Inflammatory macrophage treated with lipopolysaccharide for 4 hours (primary cell): ENCODE results near the gene KIRREL1.
A peak's percentile ranks its signal among the peaks of the same experiment; 100 is the strongest.

ENCODE experiments used
- DNase-seq: peaks from one replicate; pipeline ENCODE4 v3.0.0-alpha.2; 2020

KIRREL1 gene

DNA sequence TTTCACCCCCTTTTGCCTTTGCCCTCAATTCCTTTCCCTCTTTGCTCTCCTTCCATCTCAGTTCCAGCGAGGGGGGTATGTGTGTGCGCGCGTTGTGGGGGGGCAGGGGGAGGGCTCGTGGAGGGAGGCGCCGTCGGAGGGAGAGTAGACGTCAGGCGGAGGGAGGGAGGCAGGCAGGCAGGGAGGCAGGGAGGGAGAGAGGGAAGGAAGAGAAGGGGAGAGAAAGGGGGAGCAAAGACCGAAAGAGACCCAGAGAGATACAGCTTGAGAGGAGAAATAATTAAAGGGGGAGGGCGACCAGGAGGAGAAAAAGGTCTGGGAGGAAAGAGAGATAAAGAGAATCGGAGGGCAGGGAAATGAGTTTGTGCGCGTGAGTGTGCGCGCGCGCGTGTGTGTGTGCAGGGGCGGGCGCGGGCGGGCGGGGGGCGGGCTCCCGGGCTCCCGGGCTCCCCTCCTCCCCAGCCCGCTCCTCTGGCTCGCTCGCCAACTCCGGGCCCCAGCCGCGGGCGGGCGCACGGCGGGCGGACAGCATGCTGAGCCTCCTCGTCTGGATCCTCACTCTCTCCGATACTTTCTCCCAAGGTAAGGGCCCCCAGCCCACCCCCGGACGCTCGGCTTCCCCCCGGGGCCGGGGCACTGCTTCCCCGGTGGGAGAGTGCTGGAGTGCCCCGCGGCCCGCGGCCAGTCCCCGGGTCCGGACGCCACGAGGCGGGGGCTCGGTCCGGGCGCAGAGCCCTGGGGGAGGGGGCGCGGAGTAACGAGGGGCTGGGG is at the start of gene KIRREL1:
KIRREL1 (plus strand) TSS at position 499 of the 771 bp plus-strand sequence; CDS start at position 531, 32 bp downstream.
- no peak for DNase-seq

DNA sequence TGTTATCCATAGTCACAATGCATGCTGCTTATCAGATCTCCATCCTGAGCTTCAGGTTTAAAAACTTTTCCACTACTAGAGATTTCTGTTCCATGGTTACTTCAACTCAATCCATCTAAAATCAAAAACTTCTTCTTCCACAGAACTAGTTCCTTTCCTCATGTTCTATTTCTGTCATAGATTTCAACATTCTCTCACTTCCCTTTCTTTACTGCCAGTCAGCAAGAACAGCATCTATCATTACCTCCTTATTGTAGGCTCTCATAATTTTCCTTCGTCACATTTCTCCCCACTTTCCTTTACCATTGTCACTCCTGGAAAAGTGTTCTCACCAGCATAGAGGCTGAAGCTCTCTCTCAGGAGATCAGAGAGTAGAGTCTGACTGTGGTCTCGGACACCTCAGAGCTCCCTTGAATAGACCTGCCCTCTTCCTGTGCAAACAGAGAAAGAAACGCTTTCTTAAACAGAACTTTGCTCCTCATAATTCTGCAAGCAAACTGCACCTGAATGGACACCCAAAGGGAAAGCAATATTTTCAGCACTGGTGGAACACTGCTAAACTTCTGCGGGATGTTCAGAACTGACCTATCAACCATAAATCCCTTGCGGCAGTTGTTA is 48.7 kb upstream of the KIRREL1 start:
- DNase-seq: peak; percentile 79

DNA sequence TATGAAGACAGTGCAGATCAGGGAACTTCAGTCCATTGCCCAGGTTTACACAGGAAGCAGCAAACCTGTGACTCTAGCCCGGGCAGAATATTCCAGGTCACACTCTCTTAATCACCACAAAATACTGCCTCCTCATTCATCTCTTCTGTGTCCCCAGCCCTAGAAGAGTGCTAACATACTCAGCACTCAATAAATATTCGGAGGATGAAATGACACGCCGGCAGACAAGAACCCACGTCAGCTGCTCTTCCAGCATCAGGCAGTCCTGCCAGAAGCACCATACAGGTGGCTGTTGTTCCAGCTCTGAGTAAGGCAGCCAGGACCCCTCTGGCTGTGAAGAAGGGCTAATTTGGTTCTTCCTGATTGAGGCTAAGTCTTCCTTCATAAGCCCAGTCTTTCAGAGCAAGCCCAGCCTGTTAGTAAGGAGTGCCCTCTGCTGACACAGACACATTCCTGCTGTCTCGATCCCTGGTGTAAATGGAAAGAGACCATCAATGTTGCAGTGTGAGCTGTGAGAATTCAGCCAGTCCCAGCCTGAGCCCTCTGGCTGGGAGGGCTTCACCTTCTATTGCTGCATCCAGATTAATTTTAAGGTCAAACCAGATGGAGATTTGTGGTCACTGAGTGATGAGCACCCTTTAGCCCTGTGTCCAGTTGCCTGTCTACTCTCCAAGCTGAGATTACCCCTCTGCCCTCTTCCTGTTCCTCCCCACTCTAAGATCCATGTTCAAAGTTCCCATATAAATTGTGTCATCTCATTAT is 45.0 kb upstream of the KIRREL1 start:
- DNase-seq: peak; percentile 64

DNA sequence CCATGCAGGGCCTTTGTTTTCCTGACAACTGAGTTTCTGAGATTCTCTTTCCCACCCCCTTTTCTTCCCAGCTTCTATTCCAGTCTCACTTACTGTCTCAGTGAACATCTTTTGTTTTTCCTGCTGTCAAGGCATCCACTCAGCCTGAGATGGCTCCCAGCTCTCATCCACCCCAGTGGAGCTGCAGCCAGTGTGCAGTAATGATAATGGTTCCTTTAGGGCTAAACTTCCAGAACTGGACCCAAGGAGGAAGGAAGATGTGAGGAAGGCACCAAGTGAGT is 44.4 kb upstream of the KIRREL1 start:
- no peak for DNase-seq

DNA sequence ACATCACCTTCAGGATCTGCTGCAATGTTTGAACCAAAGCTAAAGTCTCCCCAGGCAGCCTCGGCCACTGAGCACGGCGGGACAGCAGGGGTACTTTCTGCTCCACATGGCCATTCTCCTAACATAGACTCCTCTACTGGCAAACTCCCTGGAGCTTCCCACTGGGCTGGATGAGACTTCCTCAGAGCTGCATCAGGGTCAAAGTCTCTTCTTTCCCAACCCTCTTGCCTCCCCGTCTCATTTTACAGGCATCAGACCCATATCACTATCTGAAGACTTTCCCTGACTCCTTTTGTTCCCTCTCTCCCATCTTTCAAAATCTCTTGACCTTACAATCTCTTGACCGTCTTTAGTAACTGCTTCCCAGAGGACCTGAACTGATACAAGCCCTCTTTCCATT is 42.2 kb upstream of the KIRREL1 start:
- no peak for DNase-seq

DNA sequence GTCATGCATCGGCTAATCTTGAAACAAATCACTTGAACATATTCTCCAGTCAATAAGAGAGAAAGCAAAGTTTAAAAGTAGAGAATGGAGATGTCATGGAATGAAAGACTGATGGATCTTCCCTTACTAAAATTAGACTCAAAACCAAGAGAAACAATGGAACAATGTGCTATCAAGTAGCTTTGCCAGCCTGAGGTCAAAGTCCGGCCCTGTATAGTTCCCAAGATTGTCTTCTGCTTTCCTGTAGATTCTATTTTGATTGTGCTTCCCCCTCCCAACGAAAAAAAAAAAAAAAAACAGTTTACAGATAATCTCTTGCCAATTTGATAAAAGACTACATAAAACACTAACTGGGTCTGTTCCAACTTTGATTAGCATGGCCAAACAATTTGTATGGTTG is 40.8 kb upstream of the KIRREL1 start:
- DNase-seq: no peak

DNA sequence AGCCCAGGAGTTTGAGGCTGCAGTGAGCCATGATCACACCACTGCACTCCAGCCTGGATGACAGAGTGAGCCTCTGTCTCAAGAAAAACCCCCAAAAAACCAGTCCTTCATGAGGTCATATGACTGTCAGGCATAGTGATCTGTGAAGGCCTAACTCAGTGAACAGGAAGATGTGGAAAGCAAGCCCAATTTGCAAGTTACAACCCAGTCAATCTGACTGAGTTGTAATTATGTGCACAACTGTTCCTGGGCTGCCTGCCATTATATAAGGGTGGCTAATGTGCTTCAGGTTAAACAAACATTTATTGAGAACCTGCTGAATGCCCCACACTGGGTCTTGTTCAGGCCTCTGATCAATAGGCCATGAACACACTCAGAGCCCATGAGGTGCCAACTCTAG is 38.2 kb upstream of the KIRREL1 start:
- peak; percentile 62 for DNase-seq

DNA sequence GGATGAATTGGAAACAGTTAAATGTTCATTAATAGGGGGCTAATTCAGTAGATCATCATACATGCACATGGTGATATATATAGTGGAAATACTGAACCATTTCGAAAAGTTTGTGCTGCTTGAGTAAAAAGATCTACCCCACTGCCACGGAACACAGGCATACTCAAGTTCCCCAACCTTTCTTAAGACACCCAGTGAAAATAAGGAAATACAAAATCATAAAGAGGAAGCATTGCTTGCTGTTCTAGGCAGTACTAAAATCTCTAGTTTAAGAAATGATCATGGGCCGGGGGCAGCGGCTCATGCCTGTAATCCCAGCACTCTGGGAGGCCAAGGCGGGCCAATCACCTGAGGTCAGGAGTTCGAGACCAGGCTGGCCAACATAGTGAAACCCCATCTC is 37.6 kb upstream of the KIRREL1 start:
- peak; percentile 73 for DNase-seq

DNA sequence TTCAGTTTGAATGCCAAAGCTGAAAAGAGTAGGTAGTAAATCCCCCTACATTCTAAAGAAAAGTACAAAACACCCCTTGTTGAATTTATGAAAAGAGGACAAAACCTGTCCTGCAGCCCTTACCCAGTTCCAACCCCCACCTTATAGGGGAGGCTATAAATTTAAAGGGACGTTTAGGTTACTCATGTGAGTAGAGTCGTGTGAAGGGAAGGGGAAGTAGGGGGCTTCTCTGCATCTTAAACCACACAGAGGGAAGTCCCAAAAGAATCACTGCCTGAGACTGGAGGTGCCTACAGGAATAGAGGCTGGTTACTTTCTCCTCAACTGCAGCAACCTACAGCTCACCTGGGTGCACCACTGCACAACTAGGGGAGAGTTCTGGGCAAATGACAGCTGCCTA is 36.7 kb upstream of the KIRREL1 start:
- DNase-seq: peak; percentile 22

DNA sequence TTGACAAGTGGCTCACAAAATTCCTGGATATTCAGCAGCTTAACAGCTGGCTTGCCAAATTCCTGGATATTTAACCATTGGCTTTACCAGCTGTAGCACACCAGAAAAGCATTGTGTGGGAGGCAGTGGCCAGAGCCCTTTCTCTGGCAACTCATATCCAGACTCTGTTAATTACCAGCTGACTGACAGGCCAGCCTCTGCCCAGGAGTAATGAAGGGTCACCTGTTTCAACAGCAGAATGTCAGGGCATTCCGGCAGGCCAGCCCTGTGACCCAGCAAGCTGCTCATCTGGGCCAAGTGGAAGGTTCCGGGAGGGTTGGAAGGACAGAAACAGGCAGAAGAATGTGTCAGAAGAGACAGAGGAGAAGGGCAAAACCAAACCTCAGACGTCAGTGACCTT is 35.2 kb upstream of the KIRREL1 start:
- DNase-seq: no peak

DNA sequence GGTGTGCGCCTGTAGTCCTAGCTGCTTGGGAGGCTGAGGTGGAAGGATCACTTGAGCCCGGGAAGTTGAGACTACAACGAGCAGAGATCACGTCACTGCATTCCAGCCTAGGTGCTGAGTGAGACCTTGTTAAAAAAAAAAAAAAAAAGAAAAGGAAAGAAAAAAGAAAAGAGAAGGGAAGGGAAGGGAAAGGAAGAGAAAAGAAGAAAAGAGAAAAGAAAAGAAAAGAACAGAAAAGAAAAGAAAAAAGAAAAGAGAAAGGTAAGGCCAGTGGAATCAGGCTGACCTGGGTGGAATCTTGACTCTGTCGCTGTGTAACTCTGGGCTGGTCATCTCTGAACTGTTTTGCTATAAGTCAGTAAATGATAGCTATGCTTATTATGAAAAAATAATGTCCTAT is 33.7 kb upstream of the KIRREL1 start:
- DNase-seq: no peak

DNA sequence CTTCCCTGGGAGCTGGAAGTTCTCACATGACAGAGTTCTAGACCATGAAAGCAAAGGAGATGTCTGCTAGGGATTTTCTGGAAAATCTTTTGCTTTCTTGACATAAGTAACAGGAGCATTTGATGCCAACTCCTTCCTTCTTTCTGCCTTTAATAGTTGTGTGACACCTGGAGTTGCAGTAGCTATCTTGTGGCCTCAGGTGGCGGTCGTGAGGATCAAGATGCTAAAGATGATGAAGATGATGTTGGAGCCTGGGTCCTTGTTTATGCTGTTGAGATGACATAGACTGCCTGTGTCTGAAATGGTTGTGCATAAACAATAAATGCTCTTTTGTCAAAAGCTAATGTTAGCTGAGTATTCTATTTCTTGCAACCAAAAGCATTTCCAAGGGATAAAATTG is 32.7 kb upstream of the KIRREL1 start:
- no peak for DNase-seq

DNA sequence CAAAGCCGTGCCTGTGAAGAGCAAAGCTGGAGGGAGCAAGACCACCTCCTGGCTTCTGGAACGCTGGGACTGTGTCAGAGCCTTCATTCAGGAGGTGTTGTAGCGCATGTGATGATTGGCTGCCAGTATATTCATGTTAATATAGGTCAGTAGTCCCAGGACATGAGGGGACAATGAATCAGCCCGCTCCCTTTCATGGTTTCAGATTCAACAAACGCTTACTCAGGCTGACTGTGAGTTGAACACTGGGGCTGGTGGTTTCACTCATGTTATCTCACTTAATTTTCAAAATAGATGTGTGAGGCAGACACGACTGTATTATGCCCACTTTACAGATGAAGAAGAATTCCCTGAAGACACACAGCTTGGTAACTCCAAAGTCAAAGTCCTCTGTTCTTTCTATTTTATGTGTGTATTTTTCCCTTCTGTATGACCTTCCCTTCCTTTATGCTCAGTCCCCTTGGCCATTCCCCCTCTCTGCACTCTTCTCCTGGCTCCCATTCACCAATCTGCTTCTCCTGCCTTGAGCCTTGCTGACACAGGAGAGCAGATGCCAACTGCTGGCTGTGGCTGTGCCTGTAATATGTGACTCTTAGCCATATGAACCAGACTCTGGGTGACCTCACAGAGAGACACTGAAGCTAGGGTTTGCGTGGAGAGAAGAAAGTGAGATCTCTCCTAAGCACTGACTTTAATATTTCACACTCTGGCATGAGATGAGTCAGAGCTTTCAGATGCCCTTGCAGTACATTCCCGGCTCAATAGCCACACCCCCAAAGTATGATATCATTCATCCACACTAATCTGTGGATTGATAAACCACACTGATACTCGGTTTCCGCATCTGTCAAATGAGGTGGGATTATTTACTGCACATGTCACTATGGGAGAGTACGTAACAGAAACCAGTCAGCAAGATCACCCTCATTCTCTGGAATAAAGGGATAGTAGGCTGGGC is 31.4 kb upstream of the KIRREL1 start:
- DNase-seq: peak; percentile 68

DNA sequence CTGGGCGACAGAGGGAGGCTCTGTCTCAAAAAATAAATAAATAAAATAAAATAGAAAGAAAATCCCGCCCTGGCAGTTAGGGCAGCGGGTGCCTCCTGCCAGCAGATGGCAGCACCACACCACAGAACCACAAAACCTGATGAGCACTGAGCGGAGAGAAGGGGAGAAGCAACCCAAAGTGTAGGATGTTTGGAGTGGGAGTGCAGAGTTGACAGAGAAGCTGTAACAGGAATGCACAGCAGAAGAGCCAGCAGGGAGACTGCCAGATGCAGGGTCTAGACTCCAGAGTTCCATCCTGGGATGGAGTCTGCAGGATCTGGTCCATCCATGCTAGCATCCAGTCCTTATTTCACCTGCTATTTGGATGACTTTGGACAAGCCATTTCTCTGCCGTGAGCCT is 29.7 kb upstream of the KIRREL1 start:
- DNase-seq: peak; percentile 65

DNA sequence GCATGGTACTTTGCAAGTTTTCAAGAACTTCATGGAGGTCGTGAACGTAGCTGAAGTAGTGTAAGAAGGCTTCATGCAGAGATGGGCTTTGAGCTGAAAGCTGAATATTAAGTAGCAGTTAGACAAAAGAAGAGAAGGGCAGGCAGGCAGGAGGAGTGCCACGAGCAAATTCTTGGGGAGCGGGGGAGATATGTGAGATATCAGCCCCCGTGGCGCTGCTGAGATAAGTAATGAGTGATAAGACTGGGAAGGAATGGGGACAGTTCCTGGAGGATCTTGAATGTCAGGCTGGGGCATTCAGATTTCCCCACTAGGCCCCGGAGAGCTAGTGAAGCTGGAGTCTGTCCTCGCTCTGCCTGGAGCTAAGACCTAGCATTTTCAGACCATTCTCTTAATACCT is 27.9 kb upstream of the KIRREL1 start:
- DNase-seq: no peak

DNA sequence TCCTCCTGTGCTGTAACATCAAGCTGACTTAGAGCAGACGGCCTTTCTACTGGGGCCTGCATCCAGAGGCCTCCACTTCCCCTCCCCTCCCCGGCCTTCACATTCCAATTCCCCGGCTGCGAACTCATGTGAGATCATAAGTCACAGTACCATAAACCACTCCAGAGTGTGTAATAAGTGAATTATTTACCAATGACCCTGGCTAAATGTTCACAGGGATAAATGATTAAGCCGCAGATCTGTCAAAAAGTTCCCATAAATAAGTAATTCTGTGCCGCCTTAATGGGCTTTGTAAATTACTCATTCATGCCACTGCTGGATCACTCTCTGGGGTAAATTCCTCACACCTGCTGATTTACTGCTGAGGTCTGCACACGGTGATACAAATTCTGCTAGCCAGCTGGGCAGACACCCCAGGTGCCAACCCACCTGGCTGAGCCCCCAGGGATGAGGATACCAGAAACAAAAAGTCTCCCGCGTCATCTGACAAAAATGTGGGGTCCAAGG is 27.4 kb upstream of the KIRREL1 start:
- no peak for DNase-seq

DNA sequence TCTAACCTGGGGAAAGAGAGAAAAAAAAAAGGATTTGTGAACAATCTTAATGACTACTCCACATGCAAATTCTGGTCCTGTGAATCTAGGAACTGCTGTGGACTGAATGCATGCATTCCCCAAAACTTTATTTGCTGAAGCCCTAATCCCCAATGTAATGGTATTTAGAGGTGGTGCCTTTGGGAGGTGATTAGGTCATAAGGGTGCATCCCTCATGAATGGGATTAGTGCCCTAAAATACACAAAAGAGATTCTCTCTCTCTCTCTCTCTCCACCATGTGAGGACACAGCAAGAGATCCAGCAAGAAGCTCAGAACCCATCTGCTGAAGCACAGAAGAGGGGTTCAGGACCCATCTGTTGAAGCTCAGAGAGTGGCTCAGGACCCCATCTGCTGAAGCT is 26.2 kb upstream of the KIRREL1 start:
- DNase-seq: no peak

DNA sequence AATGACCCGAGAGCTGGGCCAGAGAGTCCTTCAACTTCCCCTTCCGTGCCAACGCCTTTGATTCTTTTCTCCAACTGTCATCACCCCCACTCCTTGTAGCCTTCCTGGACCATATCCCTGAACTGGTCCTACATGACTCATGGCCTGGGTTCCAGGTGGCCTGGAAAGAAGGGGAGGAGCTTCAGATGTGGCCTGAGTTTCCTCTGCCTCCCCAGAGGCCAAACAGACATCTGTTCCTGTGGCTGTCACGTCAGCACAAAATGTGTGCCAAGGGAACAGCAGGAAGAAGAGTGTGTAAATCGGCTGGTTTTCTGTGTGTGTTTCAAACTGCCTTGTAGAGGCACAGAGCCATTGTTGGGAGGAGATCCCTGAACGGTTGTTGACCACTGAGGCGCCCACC is 24.9 kb upstream of the KIRREL1 start:
- DNase-seq: no peak

DNA sequence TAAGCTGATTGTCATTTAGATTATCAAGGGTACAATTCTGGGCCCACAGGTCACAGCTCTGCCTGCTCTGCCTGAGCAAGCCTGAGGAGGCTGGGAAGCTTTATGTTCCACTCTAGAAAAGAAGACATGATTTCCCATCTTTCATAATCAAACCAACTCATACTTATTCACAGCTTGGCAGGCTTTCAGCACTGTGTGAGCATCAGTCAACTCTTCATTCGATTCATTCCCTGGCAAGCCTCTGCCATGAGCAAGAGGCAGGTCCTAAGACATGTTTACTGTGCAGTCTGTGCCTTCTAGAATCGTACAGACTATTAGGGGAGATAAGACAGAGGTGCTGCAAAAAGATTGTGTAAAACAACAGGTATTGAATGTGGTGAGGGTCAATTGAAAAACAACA is 24.5 kb upstream of the KIRREL1 start:
- DNase-seq: peak; percentile 12

DNA sequence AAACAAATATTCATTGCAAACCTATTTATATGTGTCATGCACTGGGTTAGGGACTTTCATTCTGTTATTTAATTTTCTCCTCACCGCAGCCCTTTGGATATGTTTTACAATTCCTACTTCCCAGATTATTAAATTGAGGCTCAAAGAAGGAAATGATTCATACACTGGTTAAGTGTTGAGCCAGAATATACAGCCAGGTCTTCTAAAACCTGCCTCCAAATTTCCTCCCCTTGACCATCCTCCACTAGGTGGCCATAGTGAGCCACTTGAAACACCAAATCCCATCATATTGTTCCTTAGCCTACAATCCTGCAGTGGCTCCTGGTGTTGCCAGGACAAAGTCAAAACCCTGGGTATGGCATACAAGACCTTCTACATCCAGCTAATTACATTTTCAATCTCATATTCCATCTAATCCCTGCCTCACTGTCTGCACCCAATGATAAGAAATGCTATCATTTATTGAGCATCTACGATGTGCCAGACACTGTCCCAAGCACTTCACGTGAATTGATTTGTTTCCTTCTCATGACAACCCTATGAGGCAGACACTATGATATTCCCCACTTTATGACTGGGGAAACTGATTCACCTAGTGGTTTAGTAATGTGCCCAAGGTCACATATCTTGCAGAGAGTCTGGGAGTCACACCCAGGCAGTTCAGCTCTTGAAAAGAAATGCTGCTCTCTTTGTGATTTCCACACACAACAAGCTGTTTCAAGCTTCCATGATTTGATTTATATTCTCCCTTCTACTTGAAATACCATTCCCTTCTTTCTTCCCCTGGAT is 23.6 kb upstream of the KIRREL1 start:
- DNase-seq: peak; percentile 22

DNA sequence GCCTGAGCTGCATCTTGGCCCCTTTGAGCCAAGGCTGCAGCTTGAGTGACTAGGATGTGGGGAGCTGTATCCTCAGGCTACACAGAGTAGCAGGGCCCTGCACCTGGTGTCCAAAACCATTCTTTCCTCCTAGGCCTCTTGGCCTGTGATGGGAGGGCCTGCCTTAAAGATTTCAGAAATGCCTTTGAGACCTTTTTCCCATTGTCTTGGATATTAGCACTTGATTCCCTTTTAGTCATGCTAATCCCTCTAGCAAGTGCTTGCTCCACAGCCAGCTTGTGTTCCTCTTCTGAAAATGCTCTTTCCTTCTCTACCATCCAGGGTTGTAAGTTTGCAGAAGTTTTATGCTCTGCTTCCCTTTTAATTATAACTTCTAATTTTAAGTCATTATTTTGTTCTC is 21.7 kb upstream of the KIRREL1 start:
- DNase-seq: peak; percentile 15
